Endometrial microvascular endothelial cells (primary cell): ENCODE data around the gene NCEH1. TPM values are rescaled to one million over a fixed set of nuclear protein-coding genes. Genes with fewer than 3 reads are reported as not detected.
"Not testable (repeated sequence)": the region's sequence is repeated elsewhere in the genome, so short reads cannot be mapped to it uniquely, and the experiment has no call there.

Experiments
- in situ Hi-C: cut with HindIII; loops from 2 replicates; pipeline ENCODE4 v1.10.0; 2017; ENCODE audit warnings: low sequenced_read_pairs, low pct_unique_long_range_greater_than_20kb; ENCODE audit errors: inconsistent ontology term
- total RNA-seq: library from RNA; depleted of rRNA; stranded (reverse); fragments of >200 nt; gene quantifications from one replicate; pipeline ENCODE4 v1.2.3, GENCODE V29; 2015; ENCODE audit errors: inconsistent ontology term

The NCEH1 gene
- total RNA-seq, 1 donor from 2014 or later = 45.5 TPM

DNA sequence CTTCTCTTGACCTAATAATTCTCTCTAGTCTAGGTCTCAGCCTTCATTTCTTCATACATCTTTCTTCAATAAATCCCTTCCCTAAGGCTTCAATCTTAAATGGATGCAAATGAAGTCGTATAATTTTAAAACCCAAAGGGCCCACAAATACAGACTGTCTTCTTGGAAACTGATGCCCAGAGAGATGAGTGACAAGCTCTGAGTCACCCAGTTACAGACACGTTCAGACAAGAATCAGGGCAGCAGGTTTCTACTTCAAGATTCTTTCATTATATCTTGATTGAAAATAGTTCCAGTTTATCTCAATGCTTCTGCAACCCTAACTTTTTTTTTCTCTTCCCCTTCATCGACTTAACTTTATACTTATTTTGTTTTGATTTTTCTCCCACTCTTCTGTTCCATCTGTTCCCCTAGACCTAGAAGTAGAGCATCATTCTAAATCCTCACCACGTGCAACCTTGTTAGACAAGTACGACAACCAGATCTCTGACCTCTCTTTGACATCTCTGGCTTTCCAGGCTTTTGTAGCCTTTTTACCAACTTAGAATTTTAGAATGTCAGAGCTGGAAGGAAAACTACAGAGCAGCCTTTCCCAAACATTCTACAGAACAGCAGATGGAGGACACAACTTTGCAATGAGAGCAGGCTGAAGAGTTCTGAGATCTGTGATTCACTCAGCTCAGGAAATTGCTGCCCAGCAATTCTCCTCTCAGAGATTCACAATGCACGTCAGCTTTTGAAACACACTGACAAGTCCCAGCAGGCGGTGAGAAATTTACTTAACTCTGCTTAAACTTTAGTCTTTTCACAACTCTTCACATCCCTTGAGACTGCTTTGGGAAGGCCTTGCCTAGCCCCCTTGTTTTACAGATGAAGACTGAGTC lies 25.3 kb downstream of the NCEH1 start:
- in situ Hi-C loops = no loop called here

DNA sequence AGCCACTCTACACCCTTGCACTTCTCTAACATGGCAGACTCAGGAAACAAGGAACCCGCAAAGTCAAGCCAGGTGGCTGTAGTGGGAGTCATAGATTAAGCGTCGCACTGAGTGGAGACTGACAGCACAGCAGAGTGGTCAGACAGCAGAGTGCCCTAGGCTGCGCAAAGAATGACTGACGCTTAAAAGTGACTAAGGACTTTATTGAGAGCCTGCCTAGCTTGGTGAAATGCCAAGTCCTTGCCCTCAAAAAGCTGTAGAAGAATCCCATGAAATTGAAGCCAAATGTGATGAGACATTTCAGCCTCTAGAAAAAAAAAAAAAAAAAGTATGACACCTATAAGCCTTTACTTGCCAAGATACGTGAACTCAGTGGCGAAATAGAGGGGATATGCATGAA lies 30.2 kb downstream of the NCEH1 start:
- in situ Hi-C loops = no loop called here

DNA sequence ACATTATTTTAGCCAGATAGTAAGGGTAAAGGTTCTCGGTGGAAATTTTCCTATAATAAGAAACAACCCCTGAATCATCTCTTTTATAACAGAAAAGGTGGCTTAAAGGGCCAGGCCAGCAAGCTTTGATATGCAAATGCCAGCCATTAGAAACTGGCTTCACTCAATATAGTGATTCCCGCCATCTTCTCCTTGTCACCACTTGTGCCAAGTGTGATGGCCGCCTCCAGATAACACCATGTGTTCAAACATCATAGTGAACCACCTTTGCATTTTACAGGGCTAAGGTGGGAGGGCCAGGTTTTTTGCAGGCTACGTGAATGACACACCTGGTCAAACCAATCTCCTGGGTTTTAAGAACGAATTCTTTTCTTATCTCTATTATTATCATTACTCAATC lies 31.3 kb downstream of the NCEH1 start:
- in situ Hi-C loops = no loop called here

DNA sequence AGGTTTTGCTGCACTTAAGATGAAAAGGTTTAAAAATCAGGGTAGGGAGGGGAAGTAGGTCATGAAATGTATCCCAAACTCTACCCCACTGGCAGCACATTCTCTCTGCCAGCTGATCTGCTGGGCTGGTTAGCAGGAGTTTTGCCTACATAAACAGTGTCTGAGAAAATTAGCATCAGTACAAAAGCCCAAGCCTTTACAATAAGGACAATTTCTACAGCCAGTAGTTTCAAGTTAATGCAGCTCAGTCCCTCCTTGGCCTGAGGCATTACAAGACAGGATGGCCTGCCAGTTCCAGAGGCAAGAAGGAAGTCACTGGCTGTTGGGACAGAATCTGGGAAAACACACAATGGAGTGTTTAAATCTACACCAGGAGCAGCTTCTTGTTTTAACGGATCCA lies 32.8 kb downstream of the NCEH1 start:
- in situ Hi-C loops = no loop called here

DNA sequence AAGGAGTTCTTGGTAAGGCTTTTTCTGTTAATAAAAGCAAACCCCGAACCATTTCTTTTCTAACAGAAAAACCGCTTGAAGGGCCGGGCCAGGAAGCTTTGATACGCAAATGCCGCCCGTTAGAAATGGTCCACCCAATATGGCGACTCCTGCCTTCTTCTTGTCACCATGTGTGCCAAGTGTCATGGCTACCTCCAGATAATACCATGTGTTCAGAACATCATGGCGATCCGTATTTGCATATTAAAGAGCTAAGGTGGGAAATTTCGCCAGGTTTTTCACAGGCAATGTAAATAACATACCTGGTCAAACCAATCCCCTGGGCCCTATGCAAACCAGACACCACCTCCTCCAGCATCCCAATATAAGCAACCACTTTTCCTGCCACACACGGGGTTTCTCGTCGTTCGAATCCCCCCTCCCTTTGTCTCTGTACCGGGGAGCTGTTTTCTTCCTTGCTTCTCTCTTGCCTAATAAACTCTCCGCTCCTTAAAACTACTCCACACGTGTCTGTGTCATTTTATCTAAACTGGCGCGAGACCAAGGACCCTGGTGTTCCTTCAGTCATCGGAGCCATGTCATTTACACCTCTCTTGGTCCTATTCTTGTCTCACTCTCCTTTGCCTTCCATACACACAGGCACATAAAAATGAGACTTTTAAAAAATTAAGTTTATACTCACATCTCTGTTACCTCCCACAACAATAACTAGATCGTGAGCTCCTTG lies 34.5 kb downstream of the NCEH1 start:
- in situ Hi-C loops = no loop called here

DNA sequence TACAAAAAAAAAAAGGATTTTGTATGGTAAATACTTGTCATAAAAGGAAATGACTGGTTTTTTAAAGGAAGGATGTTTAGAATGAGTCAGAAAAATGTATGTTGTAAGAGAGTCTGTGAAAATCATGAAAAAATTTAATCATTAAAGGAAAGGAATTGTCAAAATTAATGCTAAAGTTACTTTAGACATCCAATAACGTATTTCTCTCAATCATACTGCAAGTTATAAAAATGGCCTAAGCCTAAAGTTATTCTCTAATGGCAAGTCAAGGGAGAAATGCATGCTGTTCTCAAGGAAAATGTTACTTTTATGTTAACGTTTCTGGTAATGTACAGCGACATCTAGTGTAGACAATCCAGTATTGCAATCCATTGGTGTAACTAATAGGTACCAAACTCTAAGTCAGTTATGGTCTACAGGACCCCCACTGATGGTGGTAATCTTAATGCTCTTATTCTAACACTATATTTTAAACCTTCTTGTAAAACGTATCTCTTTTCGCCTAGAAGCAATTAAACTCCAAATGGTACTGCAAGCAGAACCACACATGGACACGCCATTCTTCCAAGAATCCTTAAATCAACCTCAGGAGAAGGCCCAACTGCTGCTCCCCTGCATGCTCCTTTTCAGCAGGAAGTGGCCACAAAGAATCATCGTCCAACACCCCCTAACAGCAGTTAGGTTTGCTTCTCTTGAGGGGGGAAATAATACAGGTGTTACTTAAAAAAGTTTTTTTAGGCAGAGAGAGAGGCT lies 35.2 kb downstream of the NCEH1 start:
- in situ Hi-C loops = no loop called here

DNA sequence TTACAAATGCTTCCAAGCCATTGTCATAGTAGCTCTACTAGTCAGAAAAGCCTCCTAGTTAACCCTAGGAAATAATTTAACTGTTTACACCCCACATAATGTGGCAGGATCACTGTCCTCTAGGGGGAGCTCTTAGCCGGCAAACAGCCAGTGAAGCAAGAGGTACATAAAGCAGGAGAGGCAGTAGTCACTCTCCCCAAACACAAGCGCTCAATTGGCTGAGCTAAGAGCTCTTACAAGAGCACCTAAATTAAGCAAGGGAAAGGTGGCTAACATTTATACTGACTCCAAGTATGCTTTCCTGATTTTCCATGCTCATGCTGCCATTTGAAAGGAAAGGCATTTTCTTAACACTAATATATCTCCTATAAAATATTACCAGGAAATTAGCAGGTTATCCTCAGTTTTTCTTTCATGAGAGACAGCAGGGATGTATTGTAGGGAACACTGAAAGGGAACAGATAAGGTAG lies 37.6 kb downstream of the NCEH1 start:
- in situ Hi-C loops = no loop called here

DNA sequence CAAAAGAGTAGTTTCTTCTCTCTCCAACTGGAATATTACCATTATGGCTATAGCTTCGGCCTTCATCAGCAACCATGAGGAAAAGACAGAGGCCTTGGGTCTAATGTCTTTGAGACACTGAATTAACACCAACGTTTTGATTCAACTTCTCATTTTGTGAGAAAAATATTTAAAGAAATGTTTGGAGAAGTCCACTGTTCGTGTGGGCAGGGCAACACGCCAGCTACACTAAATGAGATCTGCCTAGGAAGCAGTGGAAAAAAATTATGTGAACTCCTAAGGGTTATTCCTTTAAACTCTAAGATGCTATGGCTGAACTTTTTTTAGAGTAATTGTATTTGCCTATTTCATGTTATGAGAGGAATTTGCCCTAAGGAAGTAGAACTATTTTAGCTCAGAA lies 41.8 kb downstream of the NCEH1 start:
- in situ Hi-C loops = no loop called here

DNA sequence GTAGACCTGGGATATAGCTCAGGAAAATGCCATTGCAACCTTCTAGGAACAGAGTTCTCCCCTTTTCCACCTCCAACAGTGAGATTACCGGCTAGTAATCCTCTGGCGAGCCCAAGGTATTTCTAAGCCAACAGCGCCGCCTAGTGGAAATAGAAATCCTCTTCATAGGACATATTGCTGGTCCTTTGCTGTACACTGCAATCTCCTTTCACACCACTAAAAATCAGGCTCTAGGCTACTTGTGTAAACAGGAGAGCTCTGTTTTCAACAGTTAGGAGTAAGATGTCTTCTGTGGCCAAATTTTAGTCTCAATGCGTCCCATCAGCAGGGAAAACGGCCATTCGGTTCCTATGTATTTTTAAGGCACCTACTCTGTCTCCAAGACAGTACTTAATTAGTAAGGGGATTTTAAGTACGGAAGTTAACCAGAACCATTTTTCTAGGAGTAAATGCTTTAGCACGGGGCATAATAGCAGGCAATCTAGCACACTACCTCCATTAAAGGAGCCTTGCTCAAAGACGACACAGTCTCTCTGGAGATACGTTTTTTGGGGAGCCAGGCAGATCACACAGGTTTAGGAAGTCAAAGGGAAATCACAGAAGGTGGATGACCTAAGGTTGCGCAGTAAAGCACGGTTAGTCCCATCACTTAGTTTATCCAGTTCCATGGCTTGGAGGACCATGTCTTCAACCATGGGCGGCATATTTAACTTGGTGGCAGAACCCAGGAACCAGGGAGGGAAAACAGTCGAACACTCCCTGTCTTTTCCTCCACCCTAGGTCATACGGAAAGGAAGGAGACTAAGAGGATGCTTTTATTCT lies 43.8 kb downstream of the NCEH1 start:
- in situ Hi-C loops = no loop called here

DNA sequence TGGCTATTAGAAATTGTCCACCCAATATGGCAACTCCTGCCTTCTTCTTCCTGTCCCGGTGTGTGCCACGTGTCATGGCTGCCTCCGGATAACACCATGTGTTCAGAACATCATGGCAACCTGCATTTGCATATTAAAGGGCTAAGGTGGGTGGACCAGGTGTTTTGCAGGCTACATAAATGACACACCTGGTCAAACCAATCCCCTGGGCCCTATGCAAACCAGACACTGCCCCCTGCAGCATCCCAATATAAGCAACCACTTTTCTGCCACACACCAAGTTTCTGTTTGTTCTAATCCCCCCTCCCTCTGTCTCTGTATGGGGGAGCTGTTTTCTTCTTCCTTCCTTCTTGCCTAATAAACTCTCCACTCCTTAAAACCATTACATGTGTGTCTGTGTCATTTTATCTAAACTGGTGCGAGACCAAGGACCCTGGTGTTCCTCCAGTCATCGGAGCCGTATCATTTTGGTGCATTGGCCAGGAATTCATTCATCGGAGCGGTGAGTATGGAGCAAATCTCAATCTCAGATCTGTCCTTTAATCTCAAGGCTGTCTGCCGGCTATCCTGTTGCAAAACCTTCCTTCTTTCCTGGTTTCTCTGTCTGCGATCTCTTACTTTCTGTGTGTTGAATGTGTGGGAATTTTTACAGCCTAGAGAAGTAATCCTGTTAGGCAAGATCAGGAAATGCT lies 44.5 kb downstream of the NCEH1 start:
- in situ Hi-C loops = no loop called here

DNA sequence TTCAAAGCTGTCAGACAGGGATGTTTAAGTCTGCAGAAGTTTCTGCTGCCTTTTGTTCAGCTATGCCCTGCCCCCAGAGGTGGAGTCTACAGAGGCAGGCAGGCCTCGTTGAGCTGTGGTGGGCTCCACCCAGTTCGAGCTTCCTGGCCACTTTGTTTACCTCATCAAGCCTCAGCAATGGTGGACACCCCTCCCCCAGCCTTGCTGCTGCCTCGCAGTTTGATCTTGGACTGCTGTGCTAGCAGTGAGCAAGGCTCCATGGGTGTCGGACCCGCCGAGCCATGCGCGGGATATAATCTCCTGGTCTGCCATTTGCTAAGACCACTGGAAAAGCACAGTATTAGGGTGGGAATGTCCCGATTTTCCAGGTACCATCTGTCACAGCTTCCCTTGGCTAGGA lies 45.4 kb downstream of the NCEH1 start:
- in situ Hi-C loops = not testable (repeated sequence)

DNA sequence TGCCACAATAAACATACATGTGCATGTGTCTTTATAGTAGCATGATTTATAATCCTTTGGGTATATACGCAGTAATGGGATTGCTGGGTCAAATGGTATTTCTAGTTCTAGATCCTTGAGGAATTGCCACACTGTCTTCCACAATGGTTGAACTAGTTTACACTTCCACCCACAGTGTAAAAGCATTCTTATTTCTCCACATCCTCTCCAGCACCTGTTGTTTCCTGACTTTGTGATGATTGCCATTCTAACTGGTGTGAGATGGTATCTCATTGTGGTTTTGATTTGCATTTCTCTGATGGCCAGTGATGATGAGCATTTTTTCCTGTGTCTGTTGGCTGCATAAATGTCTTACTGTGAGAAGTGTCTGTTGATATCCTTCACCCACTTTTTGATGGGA lies 50.4 kb downstream of the NCEH1 start:
- in situ Hi-C loops = not testable (repeated sequence)

DNA sequence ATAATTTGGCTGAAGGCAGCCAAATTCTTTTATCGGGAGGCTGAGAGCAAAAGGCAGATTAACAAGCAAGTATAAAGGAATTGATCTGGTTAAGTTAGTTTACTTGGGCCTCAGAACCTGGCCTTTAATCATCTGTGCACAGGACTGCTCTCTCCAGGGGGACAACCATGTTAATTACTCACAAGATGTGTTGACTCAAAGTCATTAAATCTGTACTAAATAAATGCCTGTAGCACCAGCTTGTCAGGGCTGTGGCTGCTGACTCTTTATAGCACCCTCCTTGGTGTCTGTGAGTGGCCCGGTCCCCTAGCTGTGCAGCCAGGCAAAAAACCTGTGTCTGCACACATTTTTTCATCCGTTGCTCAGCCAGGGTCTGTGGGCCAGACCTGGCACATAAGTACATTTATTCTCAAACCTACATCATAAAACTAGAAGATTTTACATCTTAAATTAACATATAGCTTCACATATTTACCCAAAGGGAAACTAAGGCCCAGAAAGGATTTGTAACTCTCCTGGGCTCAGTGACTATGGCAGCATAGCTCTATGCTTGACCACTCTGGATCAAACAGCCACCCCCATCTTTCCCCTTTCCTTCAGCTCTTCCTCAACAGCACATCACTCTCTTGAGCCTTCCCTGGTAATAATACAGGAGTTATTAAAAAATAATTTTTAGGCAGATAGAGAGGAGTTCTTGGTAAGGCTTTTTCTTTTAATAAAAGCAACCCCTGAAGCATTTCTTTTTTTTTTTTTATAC lies 51.4 kb downstream of the NCEH1 start:
- in situ Hi-C loops = no loop called here

DNA sequence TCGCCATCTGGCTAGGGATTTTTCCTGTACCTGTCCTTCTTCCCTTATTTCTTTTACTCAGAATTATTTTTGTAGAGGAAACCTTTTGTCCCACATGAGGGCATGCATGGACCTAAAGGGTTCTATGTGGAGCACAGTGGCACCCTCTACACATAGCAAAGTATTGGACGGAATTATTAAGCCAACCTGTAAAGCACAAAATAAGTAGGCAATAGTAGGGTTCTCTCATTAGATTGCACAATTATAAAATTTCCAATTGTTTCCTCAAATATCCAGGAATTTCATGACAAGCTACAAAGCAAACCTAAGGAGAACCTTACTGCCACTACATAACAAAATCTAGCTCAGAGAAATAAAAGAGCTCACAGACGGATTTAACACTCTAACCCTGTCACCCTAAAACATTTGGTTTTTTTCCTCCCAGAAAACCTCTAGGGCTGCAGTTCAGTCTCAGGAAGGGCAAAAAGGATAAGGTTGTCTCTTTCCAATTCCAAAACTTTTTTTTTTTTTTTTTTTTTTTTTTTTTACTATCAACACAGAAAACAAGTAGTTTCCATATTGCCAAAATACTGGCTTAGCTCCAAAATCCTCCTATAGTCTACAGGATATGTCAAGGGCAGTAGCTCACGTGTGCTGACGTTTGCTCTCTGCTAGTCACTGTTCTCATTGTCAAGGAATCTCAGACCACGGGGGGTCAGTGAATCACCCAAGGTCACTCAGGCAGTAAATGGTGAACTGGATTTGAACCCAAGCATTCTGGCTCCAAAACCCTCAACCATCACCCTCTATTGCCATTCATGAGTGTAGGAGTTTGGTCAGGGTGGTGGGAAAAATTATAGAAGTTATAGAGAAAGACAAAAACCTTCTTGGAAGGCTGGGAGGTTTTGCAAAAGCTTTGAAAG lies 52.3 kb downstream of the NCEH1 start:
- in situ Hi-C loops = no loop called here

DNA sequence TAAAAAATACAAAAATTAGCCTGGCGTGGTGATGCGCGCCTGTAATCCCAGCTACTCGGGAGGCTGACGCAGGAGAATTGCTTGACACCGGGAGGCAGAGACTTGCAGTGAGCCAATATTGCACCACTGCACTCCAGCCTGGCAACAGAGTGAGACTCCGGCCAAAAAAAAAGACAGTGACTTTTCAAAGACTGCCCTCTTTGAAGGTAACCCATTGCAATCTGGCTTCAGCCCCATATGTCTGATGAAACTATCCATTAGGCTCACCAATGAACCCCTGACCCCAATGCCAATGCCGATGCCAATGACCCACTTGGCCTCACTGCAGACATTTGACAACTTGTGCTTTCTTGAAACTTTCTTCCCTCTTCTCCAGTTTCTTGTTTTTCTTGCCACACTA lies 54.3 kb downstream of the NCEH1 start:
- in situ Hi-C loops = no loop called here

DNA sequence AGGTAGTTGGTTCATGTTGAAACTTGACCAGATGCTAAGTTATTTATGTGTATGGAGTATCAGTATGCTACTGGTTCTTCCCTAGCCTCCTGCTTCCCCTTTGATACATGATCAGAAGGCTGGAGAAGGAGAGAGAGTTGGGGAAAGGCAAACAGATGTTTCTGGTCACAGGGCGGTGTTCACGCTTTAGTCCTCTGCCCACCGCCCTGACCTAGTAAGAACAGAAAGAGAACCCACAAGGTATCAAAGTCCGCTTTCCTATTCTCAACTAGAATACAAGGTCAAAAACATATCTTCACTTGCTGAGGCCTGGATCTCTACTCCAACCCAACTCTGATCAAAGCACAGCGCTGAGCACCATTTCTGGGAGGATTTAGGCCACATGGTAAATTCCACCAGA lies 55.5 kb downstream of the NCEH1 start:
- in situ Hi-C loops = no loop called here

DNA sequence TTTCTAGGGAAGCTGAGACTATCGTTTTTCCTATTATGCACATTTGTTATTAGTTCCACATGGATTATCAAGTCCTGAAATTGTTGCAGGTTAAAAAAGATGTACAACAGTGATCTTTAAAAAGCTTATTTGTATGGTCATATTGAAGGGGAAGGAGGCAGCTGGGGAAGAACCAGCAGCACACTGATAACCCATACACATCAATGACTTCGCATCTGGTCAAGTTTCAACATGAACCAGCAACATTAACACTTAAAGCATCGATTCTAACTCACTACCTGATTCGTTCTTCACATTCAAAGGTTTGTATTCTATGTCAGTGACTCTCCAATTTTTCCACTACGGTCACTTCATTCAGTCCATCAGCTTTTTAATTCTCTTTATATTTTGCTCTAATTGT lies 56.4 kb downstream of the NCEH1 start:
- in situ Hi-C loops = no loop called here
